Lung (tissue), 12 donors: ENCODE results near the gene PIN1. TPM values are rescaled to one million over a fixed set of nuclear protein-coding genes. Genes with fewer than 3 reads are reported as not detected.
A peak's percentile ranks its signal among the peaks of the same experiment; 100 is the strongest.

Source experiments
- ATAC-seq: fragments of 200-7000 bp; cut with Tn5 transposase; one replicate; pipeline ENCODE4 v1.9.1; 2020; ENCODE audit warnings: moderate number of reproducible peaks; ENCODE audit not compliant: insufficient read depth, low FRiP score
- DNase-seq, 3 donors: peaks; one replicate each; pipeline ENCODE4 v3.0.0-alpha.2; 2013 to 2017
- H3K27ac ChIP-seq, 2 donors: one replicate each; pipeline ENCODE4 v1.5.1; 2013; ENCODE audit warnings: mild to moderate bottlenecking in 2 of 2, moderate library complexity in 2 of 2, control low read depth in 1 of 2, inconsistent platforms in 1 of 2, low read depth in 1 of 2, low read length in 1 of 2
- H3K27me3 ChIP-seq, 3 donors: one replicate each; pipeline ENCODE4 v1.5.1; 2013; ENCODE audit warnings: low read length in 2 of 3; ENCODE audit not compliant: control insufficient read depth in 3 of 3, insufficient read depth in 3 of 3
- H3K36me3 ChIP-seq, 4 donors: one replicate each; pipeline ENCODE4 v1.5.1; 2013; ENCODE audit warnings: low read length in 4 of 4, mild to moderate bottlenecking in 1 of 4, moderate library complexity in 1 of 4; ENCODE audit not compliant: control insufficient read depth in 4 of 4, insufficient read depth in 4 of 4
- H3K4me1 ChIP-seq, 5 donors: one replicate each; pipeline ENCODE4 v1.5.1; 2013; ENCODE audit warnings: low read length in 5 of 5, mild to moderate bottlenecking in 2 of 5, moderate library complexity in 1 of 5; ENCODE audit not compliant: control insufficient read depth in 5 of 5, insufficient read depth in 5 of 5
- H3K4me3 ChIP-seq: one replicate; pipeline ENCODE4 v1.5.1; 2013; ENCODE audit warnings: mild to moderate bottlenecking, control low read depth, moderate library complexity
- H3K9ac ChIP-seq, 2 donors: one replicate each; pipeline ENCODE4 v1.5.1; 2013; ENCODE audit warnings: low read length in 2 of 2, control low read depth in 1 of 2; ENCODE audit not compliant: insufficient read depth in 1 of 2
- H3K9me3 ChIP-seq, 4 donors: one replicate each; pipeline ENCODE4 v1.5.1; 2013; ENCODE audit warnings: low read length in 3 of 4, mild to moderate bottlenecking in 1 of 4, moderate library complexity in 1 of 4; ENCODE audit not compliant: control insufficient read depth in 4 of 4, insufficient read depth in 3 of 4
- WGBS, 2 donors: extraction: QIAGEN DNeasy Blood & Tissue Kit; methylation state at CpG; one replicate each; pipeline ENCODE4 v1.1.7; 2013; 5-methylcytosine and 5-hydroxymethylcytosine counted together
- polyA plus RNA-seq, 2 donors: library from polyadenylated mRNA; stranded (reverse); fragments of 200-250 nt; gene quantifications; one replicate each; pipeline ENCODE4 v1.2.1, GENCODE V29; 2013
- total RNA-seq, 2 donors: library from RNA; depleted of rRNA in 1 of 2; stranded (reverse); fragments of >200 nt in 1 of 2; gene quantifications; one replicate each; pipeline ENCODE4 v1.2.1, GENCODE V29; 2014 to 2021
- TF ChIP-seq, protein P1 (sequence below): IDR thresholded peaks from 2 replicates; pipeline ENCODE4 v1.5.1; 2012; ENCODE audit warnings: mild to moderate bottlenecking; ENCODE audit errors: control extremely low read depth, extremely low read depth
- donor health status: control.
- donor health status: control.
- donor health status: Bipolar disorder and iron deficiency.
- donor health status: healthy.
- donor health status: DM: yes; HTN: yes; CAD: no.

Gene PIN1
- total and polyA plus RNA-seq, 4 donors, result 69.8 to 108 (median 79.3) TPM

DNA sequence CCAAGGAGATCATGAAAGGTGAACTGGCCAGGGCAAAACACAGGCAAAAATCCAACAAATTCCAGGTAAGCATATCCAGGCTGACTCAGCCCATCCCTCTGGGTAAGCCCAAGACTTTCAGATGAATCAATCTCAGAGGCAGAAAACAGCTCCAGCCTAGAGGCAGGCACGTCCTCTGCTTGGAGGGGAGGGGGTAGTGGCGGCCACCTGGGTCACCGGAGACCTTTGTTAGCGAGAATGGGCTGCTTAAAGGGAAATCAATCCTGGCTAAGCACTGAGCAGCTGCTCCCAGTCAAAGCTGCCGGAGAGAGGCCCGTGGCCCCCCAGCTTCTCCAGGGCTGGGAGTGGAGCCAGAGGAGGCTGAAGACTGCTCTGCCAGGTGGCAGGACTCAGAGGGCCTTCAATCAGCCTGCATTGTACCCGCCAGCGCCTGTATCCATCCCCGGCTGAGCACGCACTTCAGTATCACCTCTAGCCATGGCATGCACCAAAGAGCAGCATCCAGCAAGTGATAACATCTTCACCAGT is 48.2 kb downstream of the PIN1 start:
- DNase-seq, result peak in 2 of 3 donors; percentile 34 to 63

DNA sequence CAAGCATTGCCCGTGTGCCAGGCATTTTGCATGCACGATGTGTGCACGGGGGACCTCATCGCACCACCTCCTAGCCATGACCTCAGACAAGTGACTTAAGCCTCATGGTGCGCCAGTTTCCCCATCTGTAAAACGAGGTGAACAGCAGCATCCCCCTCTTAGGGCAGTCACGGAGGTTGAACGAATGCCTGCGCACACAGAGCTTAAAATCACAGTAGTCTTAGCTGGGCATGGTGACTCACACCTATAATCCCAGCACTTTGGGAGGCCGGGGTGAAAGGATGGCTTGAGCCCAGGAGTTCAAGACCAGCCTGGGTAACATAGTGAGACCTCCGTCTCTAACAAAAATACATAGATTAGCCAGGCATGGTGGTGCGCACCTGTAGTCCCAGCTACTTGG is 48.6 kb downstream of the PIN1 start:
- 78 to 88% methylated on average over 12 of the region's 12 CpGs for whole genome bisulfite sequencing, 2 donors
- no peak for DNase-seq
- Histone ChIP-seq H3K9me3 (no peaks in the 10 kb centered on the region), H3K36me3 (no peaks in the 10 kb centered on the region), H3K4me1 (no peaks in the 10 kb centered on the region), H3K27ac (no peak overlapping the region), H3K27me3 (no peaks in the 10 kb centered on the region), H3K9ac (no peak overlapping the region), H3K4me3 (no peak overlapping the region)
- no peak for ATAC-seq
- TF ChIP-seq, protein P1, sequence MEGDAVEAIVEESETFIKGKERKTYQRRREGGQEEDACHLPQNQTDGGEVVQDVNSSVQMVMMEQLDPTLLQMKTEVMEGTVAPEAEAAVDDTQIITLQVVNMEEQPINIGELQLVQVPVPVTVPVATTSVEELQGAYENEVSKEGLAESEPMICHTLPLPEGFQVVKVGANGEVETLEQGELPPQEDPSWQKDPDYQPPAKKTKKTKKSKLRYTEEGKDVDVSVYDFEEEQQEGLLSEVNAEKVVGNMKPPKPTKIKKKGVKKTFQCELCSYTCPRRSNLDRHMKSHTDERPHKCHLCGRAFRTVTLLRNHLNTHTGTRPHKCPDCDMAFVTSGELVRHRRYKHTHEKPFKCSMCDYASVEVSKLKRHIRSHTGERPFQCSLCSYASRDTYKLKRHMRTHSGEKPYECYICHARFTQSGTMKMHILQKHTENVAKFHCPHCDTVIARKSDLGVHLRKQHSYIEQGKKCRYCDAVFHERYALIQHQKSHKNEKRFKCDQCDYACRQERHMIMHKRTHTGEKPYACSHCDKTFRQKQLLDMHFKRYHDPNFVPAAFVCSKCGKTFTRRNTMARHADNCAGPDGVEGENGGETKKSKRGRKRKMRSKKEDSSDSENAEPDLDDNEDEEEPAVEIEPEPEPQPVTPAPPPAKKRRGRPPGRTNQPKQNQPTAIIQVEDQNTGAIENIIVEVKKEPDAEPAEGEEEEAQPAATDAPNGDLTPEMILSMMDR, result no peak

More for the DNA sequence above, 48.2 kb downstream of the PIN1 start:
- ATAC-seq, result no peak
- no peaks in the 10 kb centered on the region for H3K4me1 ChIP-seq
- 54 to 77% methylated on average over 10 of the region's 10 CpGs for WGBS, 2 donors
- no peak overlapping the region for H3K4me3 ChIP-seq
- TF ChIP-seq, protein P1, result no peak
- H3K9me3 ChIP-seq, result no peaks in the 10 kb centered on the region
- H3K9ac ChIP-seq, result no peak overlapping the region
- H3K27me3 ChIP-seq, result no peaks in the 10 kb centered on the region
- no peak overlapping the region for H3K27ac ChIP-seq
- no peaks in the 10 kb centered on the region for H3K36me3 ChIP-seq

DNA sequence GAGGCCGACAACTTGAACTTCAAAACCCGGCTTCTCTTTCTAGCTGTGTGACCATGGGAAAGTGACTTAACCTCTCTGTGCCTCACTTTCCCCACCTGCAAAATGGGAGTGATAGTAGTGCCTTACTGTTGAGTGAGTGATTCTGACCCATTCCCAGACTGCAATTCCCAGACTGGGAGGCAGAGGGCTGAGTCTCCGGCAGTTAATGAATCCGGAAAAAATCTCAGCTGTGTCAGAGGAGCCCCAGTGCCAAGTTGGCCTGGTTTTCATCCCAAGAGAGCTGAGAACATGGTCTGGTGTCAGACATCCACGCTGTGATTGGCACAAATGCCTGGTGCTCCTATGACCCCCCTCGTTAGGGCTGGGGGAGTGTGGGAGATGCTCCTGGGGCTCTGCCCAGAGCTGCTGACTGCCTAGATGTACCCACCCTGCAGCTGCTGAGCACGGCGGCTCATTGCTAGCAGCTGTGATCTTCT is 50.0 kb downstream of the PIN1 start:
- Histone ChIP-seq H3K27me3 (no peaks in the 10 kb centered on the region), H3K9me3 (peaks cover 0 to 3% (median 0%) of the 10 kb centered on the region in 4 donors), H3K4me3 (no peak overlapping the region), H3K4me1 (no peaks in the 10 kb centered on the region), H3K27ac (no peak overlapping the region), H3K36me3 (no peaks in the 10 kb centered on the region), H3K9ac (no peak overlapping the region)
- TF ChIP-seq, protein P1, result no peak
- peak; percentile 49 to 77 (median 69) for DNase-seq
- ATAC-seq, result no peak
- WGBS, 2 donors, result 59 to 66% methylated on average over 8 of the region's 8 CpGs
